Left ventricle myocardium inferior (tissue), 1 donor: ENCODE measurements around the gene MED27. TPM values are rescaled to one million over a fixed set of nuclear protein-coding genes. Genes with fewer than 3 reads are reported as not detected.
A peak's percentile ranks its signal among the peaks of the same experiment; 100 is the strongest.

Experiments
- DNase-seq: peaks from one replicate; pipeline ENCODE4 v3.0.0-alpha.2; 2020
- H3K27ac ChIP-seq: fragments of 200-600 bp; replicated peaks from 2 replicates; pipeline ENCODE4 v1.8.0; 2021
- H3K27me3 ChIP-seq: fragments of 200-600 bp; 2 replicates; pipeline ENCODE4 v1.8.0; 2021; ENCODE audit warnings: low read depth
- H3K36me3 ChIP-seq: fragments of 200-600 bp; 2 replicates; pipeline ENCODE4 v1.8.0; 2021
- H3K4me1 ChIP-seq: fragments of 200-600 bp; 2 replicates; pipeline ENCODE4 v1.8.0; 2021
- H3K4me3 ChIP-seq: fragments of 200-600 bp; 2 replicates; pipeline ENCODE4 v1.8.0; 2021; ENCODE audit warnings: mild to moderate bottlenecking, moderate library complexity
- H3K9me3 ChIP-seq: fragments of 200-600 bp; replicated peaks from 2 replicates; pipeline ENCODE4 v1.8.0; 2021
- intact Hi-C: fragments of 100-400 bp; cut with micrococcal nuclease; formaldehyde crosslinking; loops from one replicate; pipeline ENCODE4 v1.11.0; 2022
- total RNA-seq: library from RNA; stranded (reverse); fragmentation: NEBNext Ultra II Directional; extraction: Animal tissue kit (Norgen Biotek cat#: 25700); gene quantifications from one replicate; pipeline ENCODE4 v1.2.1, GENCODE V29; 2021
- TF ChIP-seq, protein P1 (sequence below): fragments of 200-600 bp; IDR thresholded peaks from 2 replicates; pipeline ENCODE4 v1.8.0; 2021; ENCODE audit warnings: antibody characterized with exemption, mild to moderate bottlenecking, borderline replicate concordance
- donor health status: DM: no; HTN: yes; CAD: no; lungs with severe emphysema.

MED27 gene
- total RNA-seq, 1 donor from 2014 or later, result 16.3 TPM

DNA sequence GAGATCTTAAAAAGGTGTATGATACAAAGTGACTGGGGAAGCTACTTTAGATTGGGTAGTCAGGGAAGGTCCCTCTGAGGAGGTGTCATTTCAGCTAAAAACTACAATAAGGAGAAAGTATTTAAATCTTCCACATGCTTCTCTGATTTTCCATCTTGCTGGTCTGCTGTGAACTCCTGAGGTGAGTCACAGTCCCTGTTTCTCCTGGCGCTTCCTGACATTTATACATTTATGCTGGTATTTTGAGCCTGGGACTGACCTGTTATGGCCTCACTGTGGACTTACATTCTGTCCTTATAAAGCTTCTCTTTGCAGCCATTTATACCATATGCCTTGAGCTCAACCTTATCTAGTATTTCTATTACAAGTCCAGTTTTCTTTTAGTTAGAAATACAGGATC, 95.1 kb downstream of the MED27 start:
- TF ChIP-seq, protein P1, sequence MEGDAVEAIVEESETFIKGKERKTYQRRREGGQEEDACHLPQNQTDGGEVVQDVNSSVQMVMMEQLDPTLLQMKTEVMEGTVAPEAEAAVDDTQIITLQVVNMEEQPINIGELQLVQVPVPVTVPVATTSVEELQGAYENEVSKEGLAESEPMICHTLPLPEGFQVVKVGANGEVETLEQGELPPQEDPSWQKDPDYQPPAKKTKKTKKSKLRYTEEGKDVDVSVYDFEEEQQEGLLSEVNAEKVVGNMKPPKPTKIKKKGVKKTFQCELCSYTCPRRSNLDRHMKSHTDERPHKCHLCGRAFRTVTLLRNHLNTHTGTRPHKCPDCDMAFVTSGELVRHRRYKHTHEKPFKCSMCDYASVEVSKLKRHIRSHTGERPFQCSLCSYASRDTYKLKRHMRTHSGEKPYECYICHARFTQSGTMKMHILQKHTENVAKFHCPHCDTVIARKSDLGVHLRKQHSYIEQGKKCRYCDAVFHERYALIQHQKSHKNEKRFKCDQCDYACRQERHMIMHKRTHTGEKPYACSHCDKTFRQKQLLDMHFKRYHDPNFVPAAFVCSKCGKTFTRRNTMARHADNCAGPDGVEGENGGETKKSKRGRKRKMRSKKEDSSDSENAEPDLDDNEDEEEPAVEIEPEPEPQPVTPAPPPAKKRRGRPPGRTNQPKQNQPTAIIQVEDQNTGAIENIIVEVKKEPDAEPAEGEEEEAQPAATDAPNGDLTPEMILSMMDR, result no peak
- H3K4me1 ChIP-seq, result peaks cover 22% of the 10 kb centered on the region
- intact Hi-C loops, result no loop called here

DNA sequence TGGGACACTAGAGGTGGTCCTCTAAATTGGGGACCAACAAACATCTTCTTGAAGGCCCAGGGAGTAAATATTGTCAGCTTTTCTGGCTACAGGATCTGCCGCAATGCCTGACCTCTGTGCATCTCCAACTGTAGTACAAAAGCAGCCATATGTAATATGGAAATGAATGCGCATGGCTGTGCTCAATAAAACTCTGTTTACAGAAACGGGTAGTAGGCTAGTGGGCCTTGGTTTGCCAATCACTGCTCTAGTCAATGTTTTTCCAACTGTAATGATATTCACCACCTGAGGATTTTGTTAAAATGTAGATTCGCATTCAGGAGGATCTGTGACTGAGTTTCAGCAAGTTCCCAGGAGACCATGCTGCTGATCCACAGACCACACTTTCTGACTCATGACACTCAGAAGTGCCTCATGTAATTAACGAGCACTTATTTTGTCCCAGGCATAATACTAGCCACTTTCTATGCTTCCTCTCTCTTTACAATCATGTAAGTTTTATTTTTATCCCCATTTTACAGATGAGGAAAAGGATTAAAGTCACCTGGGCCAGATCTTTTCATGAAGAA, 96.9 kb downstream of the MED27 start:
- Histone ChIP-seq H3K9me3 (no peaks in the 10 kb centered on the region), H3K27ac (no peak overlapping the region), H3K4me3 (no peak overlapping the region), H3K36me3 (no peaks in the 10 kb centered on the region), H3K27me3 (no peaks in the 10 kb centered on the region), H3K4me1 (peaks cover 22% of the 10 kb centered on the region)
- no peak for DNase-seq
- intact Hi-C loops, result no loop called here
- TF ChIP-seq, protein P1, result no peak

More for the DNA sequence above, 95.1 kb downstream of the MED27 start:
- H3K36me3 ChIP-seq, result no peaks in the 10 kb centered on the region
- DNase-seq, result no peak
- no peak overlapping the region for H3K4me3 ChIP-seq
- H3K27me3 ChIP-seq, result no peaks in the 10 kb centered on the region
- H3K9me3 ChIP-seq, result no peaks in the 10 kb centered on the region
- no peak overlapping the region for H3K27ac ChIP-seq

DNA sequence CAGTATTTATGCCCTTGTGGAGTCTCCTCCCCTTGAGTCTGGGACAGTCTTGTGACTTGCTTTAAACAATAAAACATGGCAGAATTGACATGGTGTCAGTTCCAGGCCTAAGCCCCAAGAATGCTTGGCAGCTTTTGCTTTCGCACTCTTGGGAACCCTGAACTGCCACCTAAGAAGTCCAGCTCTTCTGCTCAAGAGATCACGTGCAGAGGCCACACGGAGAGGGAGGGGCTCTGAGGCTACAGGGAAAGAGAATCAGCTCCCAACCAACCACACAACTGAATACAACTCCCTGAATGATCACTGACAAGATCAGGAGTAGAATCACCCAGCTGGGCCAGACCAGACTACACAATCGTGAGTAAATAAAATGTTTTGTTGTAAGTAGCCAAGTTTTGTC, 97.6 kb downstream of the MED27 start:
- Histone ChIP-seq H3K36me3 (no peaks in the 10 kb centered on the region), H3K4me1 (peaks cover 26% of the 10 kb centered on the region), H3K27ac (no peak overlapping the region), H3K27me3 (no peaks in the 10 kb centered on the region), H3K4me3 (no peak overlapping the region), H3K9me3 (no peaks in the 10 kb centered on the region)
- no peak for DNase-seq
- intact Hi-C loops, result no loop called here
- TF ChIP-seq, protein P1, result no peak

DNA sequence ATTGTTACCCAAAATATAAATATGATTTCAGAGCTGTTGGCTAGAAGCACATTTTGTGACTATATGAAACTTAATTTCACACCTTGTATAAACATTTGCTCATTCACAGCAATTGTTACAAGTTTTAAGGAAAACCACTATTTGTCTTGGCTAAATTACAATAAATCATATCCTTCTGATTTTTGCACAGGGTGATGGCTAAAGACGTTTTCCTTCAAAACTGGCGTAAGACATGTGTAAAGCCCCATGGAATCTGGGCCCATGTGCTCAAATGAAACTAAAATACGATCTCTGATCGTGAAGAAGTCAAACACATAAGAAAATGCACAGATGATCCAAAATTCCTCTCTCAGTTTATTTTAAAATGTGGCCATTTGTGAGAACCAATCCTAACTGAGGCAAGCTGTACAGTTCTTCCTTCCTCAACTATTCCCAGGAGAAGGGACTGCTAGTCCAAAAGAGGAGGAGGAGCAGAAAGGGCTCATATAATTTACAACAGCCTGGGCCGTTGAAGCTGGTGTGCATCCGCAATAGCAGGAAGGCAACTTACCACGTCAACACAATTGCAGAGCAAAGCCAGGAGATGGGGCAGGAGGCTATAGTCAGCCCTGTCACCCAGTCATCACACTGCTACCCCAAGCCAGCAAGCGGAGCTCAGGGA, 98.4 kb downstream of the MED27 start:
- H3K4me3 ChIP-seq, result peak overlapping the region; percentile 37

DNA sequence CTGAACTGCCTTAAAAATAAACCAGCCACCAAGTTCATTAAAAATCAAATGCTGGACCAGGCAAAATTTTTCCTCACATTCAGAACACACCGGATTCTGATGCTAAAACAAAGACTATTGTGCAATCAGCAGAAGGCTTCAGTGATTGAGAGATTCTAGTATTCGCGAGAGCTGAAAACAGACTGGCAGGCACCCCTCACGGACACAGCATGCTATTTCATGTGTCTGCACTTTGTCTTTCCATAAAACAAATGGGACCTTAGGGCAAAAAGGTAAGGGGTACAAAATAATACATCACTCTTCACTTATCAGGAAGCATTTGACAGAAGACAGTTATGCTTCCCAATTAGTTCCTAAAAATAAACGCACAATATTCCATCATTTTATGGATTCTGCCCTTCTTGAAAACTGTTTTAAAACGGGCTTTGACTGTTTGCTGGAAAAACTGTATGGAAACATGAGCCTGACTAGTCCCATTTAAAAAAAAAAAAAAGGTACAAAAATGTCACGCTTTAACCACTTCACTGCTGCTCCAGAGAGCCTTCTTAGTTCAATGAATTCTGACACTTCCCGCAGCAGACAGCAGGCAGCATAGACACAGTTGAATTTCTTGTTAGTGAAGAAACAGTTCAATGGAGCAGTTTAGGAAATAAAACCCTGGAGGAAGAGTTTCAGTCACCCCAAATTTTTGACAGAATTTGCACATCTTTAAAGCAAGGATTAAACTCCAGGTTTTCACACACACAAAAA, 99.2 kb downstream of the MED27 start:
- TF ChIP-seq, protein P1, result no peak
- Histone ChIP-seq H3K4me1 (peaks cover 39% of the 10 kb centered on the region), H3K27ac (peak overlapping the region; percentile 9), H3K4me3 (no peak overlapping the region), H3K36me3 (no peaks in the 10 kb centered on the region), H3K27me3 (no peaks in the 10 kb centered on the region), H3K9me3 (no peaks in the 10 kb centered on the region)
- DNase-seq, result no peak
- intact Hi-C loops, result no loop called here

More for the DNA sequence above, 98.4 kb downstream of the MED27 start:
- intact Hi-C loops, result no loop called here
- Histone ChIP-seq H3K4me1 (peaks cover 35% of the 10 kb centered on the region), H3K27me3 (no peaks in the 10 kb centered on the region), H3K36me3 (no peaks in the 10 kb centered on the region), H3K27ac (peak overlapping the region; percentile 9), H3K9me3 (no peaks in the 10 kb centered on the region)
- DNase-seq, result no peak
- TF ChIP-seq, protein P1, result no peak
